ENCODE data around the gene RNF8.
"Not testable (repeated sequence)": the region's sequence is repeated elsewhere in the genome, so short reads cannot be mapped to it uniquely, and the experiment has no call there.

The RNF8 gene

GRCh38 chr6:37323580-37323979, 30.2 kb upstream of the RNF8 start:
- Histone ChIP-seq H3K4me1 (ENCODE audit: low read length) (no peaks in the 10 kb centered on the region), H3K9me3 (replicated peaks; ENCODE audit: insufficient read depth, low read length) (no peaks in the 10 kb centered on the region), H2AFZ (ENCODE audit: low read length) (no peak overlapping the region), H3K4me2 (ENCODE audit: low read depth, low read length) (no peak overlapping the region), H3K79me2 (ENCODE audit: low read length) (no peaks in the 10 kb centered on the region), H3K36me3 (replicated peaks; ENCODE audit: insufficient read depth, low read length) (no peaks in the 10 kb centered on the region), H3K27me3 (replicated peaks; ENCODE audit: insufficient read depth, low read length) (no peaks in the 10 kb centered on the region), H3F3A (ENCODE audit: insufficient read depth, low read length) (no peaks in the 10 kb centered on the region), H3K9me2 (replicated peaks; ENCODE audit: insufficient read depth, low read length) (no peaks in the 10 kb centered on the region), H4K20me1 (ENCODE audit: insufficient read depth, low read length) (no peaks in the 10 kb centered on the region), H3K9ac (ENCODE audit: low read length) (no peak overlapping the region), H3K27ac (ENCODE audit: low read length) (no peak overlapping the region), H3K4me3 (ENCODE audit: low read length) (no peak overlapping the region)
- no peak for TF ChIP-seq EZH2phosphoT487 (IDR thresholded peaks at IDR 0.05; ENCODE audit: low read length)
- no peak for TF ChIP-seq EZH2 (optimal IDR thresholded peaks at IDR 0.05; ENCODE audit: low read depth, low read length)
- no peak for TF ChIP-seq CTCF (IDR thresholded peaks at IDR 0.05; ENCODE audit: low read length)
- no peak for DNase-seq

- Histone ChIP-seq H3K9me3 (replicated peaks; ENCODE audit: insufficient read depth, low read length) (no peaks in the 10 kb centered on the region), H3K36me3 (replicated peaks; ENCODE audit: insufficient read depth, low read length) (no peaks in the 10 kb centered on the region), H2AFZ (ENCODE audit: low read length) (no peak overlapping the region), H4K20me1 (ENCODE audit: insufficient read depth, low read length) (no peaks in the 10 kb centered on the region), H3K4me2 (ENCODE audit: low read depth, low read length) (no peak overlapping the region), H3K9me2 (replicated peaks; ENCODE audit: insufficient read depth, low read length) (no peaks in the 10 kb centered on the region), H3K9ac (ENCODE audit: low read length) (no peak overlapping the region), H3K27me3 (replicated peaks; ENCODE audit: insufficient read depth, low read length) (no peaks in the 10 kb centered on the region), H3K79me2 (ENCODE audit: low read length) (no peaks in the 10 kb centered on the region), H3K4me1 (ENCODE audit: low read length) (no peaks in the 10 kb centered on the region), H3K27ac (ENCODE audit: low read length) (no peak overlapping the region), H3F3A (ENCODE audit: insufficient read depth, low read length) (no peaks in the 10 kb centered on the region), H3K4me3 (ENCODE audit: low read length) (no peak overlapping the region)
- TF ChIP-seq EZH2phosphoT487 (IDR thresholded peaks at IDR 0.05; ENCODE audit: low read length) (no peak), EZH2 (optimal IDR thresholded peaks at IDR 0.05; ENCODE audit: low read depth, low read length) (no peak), CTCF (IDR thresholded peaks at IDR 0.05; ENCODE audit: low read length) (no peak)
- no peak for DNase-seq
These were observed 29.4 kb upstream of the RNF8 start for GRCh38 chr6:37324131-37325033.

DNA sequence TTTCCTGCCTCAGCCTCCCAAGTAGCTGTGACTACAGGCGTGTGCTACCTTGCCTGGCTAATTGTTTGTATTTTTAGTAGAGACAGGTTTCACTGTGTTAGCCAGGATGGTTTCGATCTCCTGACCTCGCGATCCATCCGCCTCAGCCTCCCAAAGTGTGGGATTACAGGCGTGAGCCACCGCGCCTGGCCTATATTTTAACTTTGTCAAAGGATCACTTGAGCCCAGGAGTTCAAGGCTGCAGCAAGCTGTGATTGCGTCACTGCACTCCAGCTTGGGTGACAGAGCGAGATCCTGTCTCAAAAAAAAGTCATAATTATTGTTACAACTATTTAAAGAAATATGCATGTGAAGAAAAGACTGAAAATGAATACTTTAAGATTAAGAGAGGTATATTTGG, 23.4 kb upstream of the RNF8 start:
- H3K36me3 ChIP-seq (replicated peaks; ENCODE audit: insufficient read depth, low read length); H4K20me1 ChIP-seq (ENCODE audit: insufficient read depth, low read length); H3K9me2 ChIP-seq (replicated peaks; ENCODE audit: insufficient read depth, low read length); H3K9me3 ChIP-seq (replicated peaks; ENCODE audit: insufficient read depth, low read length); H3K27ac ChIP-seq (ENCODE audit: low read length); H3K27me3 ChIP-seq (replicated peaks; ENCODE audit: insufficient read depth, low read length); H3K4me2 ChIP-seq (ENCODE audit: low read depth, low read length); H3K4me3 ChIP-seq (ENCODE audit: low read length); H3F3A ChIP-seq (ENCODE audit: insufficient read depth, low read length); H3K9ac ChIP-seq (ENCODE audit: low read length); DNase-seq; H2AFZ ChIP-seq (ENCODE audit: low read length); H3K4me1 ChIP-seq (ENCODE audit: low read length); H3K79me2 ChIP-seq (ENCODE audit: low read length): not testable (repeated sequence)

DNA sequence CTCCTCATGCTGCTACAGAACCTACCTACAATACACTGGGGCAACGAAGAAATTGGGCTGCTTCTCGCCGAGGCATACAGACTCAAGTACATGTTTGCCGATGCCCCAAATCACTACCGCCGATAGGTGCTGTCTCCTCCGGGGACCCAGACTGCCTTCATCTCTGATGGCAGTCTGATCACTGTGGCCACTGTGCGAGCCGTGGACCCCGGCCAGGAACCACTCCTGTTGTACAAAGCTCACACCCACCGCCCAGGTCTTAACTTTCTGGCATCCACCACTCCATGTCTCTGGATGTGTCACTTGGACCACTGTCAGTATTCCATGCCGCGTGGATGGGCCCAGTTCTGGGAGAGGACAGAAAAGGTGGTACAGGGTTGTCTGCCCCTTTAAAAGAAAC, 22.7 kb upstream of the RNF8 start:
- no peaks in the 10 kb centered on the region for H3K9me3 ChIP-seq (replicated peaks; ENCODE audit: insufficient read depth, low read length)
- H3K36me3 ChIP-seq (replicated peaks; ENCODE audit: insufficient read depth, low read length), result no peaks in the 10 kb centered on the region
- no peaks in the 10 kb centered on the region for H3K79me2 ChIP-seq (ENCODE audit: low read length)
- H3K9ac ChIP-seq (ENCODE audit: low read length), result no peak overlapping the region
- no peak overlapping the region for H3K4me2 ChIP-seq (ENCODE audit: low read depth, low read length)
- no peak overlapping the region for H3K27ac ChIP-seq (ENCODE audit: low read length)
- DNase-seq, result no peak
- H3K4me1 ChIP-seq (ENCODE audit: low read length), result no peaks in the 10 kb centered on the region
- no peak overlapping the region for H2AFZ ChIP-seq (ENCODE audit: low read length)
- no peak overlapping the region for H3K4me3 ChIP-seq (ENCODE audit: low read length)
- H3F3A ChIP-seq (ENCODE audit: insufficient read depth, low read length), result no peaks in the 10 kb centered on the region
- no peak for TF ChIP-seq CTCF (IDR thresholded peaks at IDR 0.05; ENCODE audit: low read length)
- TF ChIP-seq EZH2phosphoT487 (IDR thresholded peaks at IDR 0.05; ENCODE audit: low read length), result no peak
- no peak for TF ChIP-seq EZH2 (optimal IDR thresholded peaks at IDR 0.05; ENCODE audit: low read depth, low read length)
- no peaks in the 10 kb centered on the region for H4K20me1 ChIP-seq (ENCODE audit: insufficient read depth, low read length)
- no peaks in the 10 kb centered on the region for H3K27me3 ChIP-seq (replicated peaks; ENCODE audit: insufficient read depth, low read length)
- no peaks in the 10 kb centered on the region for H3K9me2 ChIP-seq (replicated peaks; ENCODE audit: insufficient read depth, low read length)
